ENCODE measurements around the gene MUCL3. TPM values are rescaled to one million over a fixed set of nuclear protein-coding genes. Genes with fewer than 3 reads are reported as not detected.
"Not testable (repeated sequence)": the region's sequence is repeated elsewhere in the genome, so short reads cannot be mapped to it uniquely, and the experiment has no call there.

The MUCL3 gene
- total RNA-seq, 1 donor from 2014 or later, result not detected

DNA sequence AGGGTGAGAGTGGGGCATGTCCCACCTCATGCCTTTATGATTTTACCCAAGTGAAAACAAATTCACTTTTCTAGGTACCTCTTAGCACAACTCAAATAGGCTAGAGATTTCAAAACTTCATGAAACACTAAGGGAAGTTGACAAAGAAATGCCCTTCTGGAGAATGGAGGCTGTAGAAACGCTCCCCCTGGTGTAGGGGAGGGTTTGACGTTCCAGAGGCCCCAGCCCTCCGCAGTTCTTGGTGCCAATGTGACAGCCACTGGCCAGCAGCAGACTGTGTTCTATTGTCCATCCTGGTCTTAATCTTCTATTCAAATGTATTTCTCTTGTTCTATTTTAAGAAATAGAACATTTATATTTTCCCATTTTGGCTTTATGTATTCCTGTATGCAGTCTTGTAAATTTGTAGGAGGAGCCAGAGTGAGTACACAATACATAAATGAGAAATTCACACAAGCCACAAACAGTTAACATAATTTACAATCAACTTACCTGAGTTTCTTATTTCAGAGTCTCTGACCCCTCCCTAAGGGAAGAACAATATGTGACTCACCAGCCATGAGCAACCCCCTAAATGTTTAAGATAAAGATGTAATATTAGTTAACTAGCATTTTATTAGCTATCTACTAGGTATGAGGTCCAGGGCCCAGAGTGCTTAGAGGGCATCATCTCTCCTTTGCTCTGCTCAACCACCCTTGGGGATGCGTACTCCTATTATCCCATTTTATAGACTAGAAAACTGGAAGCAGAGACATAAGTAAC, 33.9 kb downstream of the MUCL3 start:
- no peak for DNase-seq (ENCODE audit: low read depth, low spot score)

DNA sequence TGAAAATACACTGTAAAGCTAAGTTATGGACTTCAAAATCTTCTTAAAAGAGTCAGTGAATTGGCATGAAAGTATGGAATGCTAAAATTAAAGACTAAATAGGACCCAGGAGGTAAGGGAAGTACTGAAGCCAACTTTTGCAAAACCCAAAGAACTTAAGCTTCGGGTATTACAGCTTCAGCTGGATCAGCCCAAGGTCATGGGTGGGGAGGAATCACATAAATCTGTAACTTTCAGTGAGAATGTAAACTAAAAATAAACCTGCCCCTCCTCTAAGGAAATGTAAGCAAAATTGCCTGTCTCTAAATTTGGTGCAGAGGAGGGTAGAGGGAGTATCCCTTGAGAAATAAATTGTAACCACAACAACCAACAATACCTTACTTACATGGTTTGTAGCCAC, 38.4 kb downstream of the MUCL3 start:
- DNase-seq (ENCODE audit: low read depth, low spot score), result no peak

DNA sequence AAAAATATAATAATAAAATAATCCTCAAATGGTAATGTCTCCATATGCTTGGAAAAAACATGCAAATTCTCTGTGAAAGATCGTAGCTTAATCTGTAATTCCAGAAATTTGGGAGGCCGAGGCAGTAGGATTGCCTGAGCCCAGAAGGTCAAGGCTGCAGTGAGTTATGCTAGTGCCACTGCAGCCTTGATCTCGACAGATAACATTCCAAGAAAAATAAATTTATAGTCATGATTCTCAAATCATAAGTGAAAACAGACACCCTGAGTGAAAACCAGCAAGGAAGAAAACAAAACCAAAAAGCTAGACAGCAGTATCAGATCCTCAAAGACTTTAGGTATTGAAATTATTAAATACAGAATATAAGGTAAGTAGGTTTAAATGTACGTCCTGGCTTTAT, 38.9 kb downstream of the MUCL3 start:
- no peak for DNase-seq (ENCODE audit: low read depth, low spot score)

DNA sequence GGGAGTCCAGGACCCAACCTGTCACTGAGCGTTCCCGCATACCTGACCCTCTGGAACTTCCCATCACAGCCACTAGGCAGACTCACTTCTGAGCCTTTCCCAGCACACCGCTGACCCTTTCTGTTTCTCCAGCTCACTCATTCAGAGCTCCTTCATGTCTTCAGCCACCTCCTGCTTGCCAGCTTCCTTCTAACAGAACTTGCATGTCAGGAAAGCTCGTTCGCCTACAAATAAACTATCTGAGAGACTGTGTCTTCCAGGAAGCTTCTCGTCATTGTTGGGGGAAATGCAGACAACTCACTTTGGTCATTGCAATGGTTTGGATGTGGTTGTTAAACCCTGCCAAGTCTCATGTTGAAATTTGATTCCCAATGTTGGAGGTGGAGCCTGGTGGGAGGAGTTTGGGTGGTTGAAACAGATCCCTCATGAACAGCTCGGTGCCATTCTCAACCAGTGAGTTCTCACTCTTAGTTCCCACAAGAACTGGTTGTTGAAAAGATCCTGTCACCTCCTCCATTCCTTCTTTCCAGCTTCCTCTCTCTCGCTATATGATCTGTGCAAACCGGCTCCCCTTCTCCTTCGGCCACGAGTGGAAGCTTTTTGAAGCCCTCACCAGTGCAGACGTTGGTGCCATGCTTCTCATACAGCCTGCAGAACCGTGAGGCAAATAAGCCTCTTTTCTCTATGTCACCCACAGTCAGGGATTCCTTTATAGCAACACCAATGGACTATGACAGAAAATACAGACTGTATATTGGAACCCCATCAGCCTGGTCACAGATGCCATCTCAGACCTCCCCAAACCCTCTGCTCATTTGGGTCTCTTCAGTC, 41.4 kb downstream of the MUCL3 start:
- DNase-seq (ENCODE audit: low read depth, low spot score), result no peak

GRCh38 chr6:30983439-30983838, 42.7 kb downstream of the MUCL3 start, which contains the start of gene MUC21:
TSS of gene MUC21 (plus strand) at chr6:30983718. CDS start at chr6:30983959, 241 bp downstream.
- no peak for DNase-seq (ENCODE audit: low read depth, low spot score)

- no peak for DNase-seq (ENCODE audit: low read depth, low spot score)
Observed at GRCh38 chr6:30985490-30985889, 44.7 kb downstream of the MUCL3 start.

DNA sequence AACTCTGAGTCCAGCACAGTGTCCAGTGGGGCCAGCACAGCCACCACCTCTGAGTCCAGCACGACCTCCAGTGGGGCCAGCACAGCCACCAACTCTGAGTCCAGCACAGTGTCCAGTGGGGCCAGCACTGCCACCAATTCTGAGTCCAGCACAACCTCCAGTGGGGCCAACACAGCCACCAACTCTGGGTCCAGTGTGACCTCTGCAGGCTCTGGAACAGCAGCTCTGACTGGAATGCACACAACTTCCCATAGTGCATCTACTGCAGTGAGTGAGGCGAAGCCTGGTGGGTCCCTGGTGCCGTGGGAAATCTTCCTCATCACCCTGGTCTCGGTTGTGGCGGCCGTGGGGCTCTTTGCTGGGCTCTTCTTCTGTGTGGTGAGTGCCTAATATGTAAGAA, 46.5 kb downstream of the MUCL3 start:
- DNase-seq (ENCODE audit: low read depth, low spot score), result no peak

GRCh38 chr6:30988209-30988825, 47.5 kb downstream of the MUCL3 start:
- no peak for DNase-seq (ENCODE audit: low read depth, low spot score)

DNA sequence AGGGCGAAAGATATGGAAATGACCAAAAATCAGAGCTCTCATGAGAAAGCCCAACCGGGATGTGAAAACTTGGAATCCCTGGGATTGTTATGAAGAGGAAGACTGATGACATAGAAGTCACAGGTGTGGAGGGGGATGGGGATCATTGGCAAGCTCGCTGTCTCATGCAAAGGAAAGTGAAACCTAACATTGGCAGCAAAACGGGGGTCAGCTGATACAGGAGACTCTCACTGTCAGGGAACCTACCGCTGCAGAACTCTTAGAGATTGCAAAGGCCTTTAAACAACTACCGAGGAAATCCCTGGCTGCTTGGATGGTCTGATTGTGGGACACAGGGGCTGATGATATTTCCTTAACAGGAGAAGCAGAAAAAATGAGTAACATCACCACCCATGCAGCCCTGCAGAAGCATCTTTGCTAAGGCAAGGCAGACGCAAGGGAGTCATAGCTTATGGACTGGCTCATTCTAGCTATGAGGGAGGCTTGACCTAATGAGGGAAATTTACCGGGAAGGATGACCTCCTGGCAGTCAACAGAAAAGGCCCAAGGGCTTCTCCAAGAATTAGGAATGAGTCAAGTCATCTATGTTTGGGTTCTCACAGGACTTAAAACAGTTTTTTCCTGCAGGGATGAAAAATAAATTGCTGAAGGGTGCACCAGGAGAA, 49.8 kb downstream of the MUCL3 start:
- no peak for DNase-seq (ENCODE audit: low read depth, low spot score)

DNA sequence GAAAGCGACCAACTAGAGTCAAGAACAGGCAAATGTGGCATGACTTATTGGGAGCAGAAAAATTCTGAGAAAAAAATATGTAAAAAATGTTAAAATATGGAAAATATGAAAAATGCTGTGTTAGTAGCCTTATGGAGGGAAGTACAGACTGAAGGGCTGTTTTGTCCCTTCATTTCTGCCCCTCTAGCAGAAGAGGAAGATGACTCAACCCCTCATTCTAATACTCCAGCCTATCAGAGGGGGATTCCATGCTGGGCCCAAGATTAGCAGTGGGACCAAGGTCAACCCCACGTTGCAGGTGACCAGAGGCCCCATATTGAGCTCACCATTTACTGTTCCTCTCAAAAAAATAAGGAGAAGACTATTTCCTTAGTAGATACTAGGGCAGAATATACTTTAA, 51.1 kb downstream of the MUCL3 start:
- no peak for DNase-seq (ENCODE audit: low read depth, low spot score)

DNA sequence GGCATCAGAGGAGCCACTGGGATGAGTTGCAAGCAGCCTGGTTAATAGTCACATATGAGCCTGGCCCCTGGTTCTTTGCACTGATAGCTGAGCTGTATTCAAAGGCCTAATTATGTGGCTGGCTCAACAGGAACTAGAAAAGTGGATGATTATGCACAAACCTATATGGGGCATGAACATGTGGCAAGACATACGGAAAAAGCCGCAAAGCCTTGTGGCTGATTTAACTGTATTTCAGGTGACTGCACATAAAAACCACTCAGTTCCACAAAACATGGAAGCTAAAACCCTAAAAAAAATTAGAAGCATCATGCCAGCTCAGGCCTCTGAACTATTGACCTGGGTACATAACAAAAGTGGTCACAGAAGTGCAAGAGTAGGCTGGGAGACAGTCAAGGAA, 56.5 kb downstream of the MUCL3 start:
- DNase-seq (ENCODE audit: low read depth, low spot score), result no peak

- no peak for DNase-seq (ENCODE audit: low read depth, low spot score)
Observed at GRCh38 chr6:30998785-30999184, 58.0 kb downstream of the MUCL3 start.

DNA sequence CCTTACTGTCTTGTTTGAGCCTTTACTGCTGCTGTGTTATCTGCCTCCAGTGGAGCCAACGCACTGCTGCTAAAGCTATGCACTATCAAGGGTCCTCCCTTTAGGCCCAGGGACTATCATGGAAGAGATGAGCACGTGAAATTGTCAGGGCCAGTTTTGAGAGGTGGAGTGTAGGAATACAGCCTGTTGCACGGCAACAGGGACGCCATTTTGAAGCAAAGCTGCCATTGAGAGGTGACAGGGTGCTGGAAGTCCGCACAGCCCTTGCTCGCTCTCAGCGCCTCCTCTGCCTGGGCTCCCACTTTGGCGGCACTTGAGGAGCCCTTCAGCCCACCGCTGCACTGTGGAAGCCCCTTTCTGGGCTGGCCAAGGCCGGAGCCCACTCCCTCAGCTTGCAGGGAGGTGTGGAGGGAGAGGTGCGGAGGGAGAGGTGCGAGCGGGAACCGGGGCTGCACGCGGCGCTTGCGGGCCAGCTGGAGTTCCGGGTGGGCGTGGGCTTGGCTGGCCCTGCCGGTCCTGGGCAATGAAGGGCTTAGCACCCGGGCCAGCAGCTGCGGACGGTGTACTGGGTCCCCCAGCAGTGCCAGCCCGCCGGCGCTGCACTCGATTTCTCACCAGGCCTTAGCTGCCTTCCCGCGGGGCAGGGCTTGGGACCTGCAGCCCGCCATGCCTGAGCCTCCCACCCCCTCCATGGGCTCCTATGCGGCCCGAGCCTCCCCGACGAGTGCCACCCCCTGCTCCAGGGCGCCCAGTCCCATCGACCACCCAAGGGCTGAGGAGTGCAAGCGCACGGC, 59.5 kb downstream of the MUCL3 start:
- not testable (repeated sequence) for DNase-seq (ENCODE audit: low read depth, low spot score)

GRCh38 chr6:31001281-31001888, 60.6 kb downstream of the MUCL3 start:
- DNase-seq (ENCODE audit: low read depth, low spot score), result no peak

GRCh38 chr6:31002471-31002870, 61.7 kb downstream of the MUCL3 start:
- DNase-seq (ENCODE audit: low read depth, low spot score), result no peak

Other genes starting within 250 kb of the MUCL3 start
- 2.4 and 2.5 TPM in 2 replicates for gene NRM, start 250.0 kb upstream of the MUCL3 start, total RNA-seq
- gene MDC1, start 223.7 kb upstream of the MUCL3 start, total RNA-seq, result 10.2 and 11.0 TPM in 2 replicates
- 537 and 757 TPM in 2 replicates for gene TUBB, start 220.6 kb upstream of the MUCL3 start, total RNA-seq
- gene FLOT1, start 198.3 kb upstream of the MUCL3 start, total RNA-seq, result 46.6 and 107 TPM in 2 replicates
- 90.2 and 122 TPM in 2 replicates for gene IER3, start 196.4 kb upstream of the MUCL3 start, total RNA-seq
- gene DDR1, start 56.5 kb upstream of the MUCL3 start, total RNA-seq, result 5.9 and 7.4 TPM in 2 replicates
- gene GTF2H4, start 32.8 kb upstream of the MUCL3 start, total RNA-seq, result 12.5 and 19.5 TPM in 2 replicates
- 15.9 and 24.8 TPM in 2 replicates for gene VARS2, start 26.7 kb upstream of the MUCL3 start, total RNA-seq
- gene SFTA2, start 8.8 kb upstream of the MUCL3 start, total RNA-seq, result not detected in 2 replicates
- not detected in 2 replicates for gene MUC21, start 42.7 kb downstream of the MUCL3 start, total RNA-seq
- gene MUC22, start 69.5 kb downstream of the MUCL3 start, total RNA-seq, result not detected in 2 replicates
- not detected in 2 replicates for gene C6orf15, start 171.6 kb downstream of the MUCL3 start, total RNA-seq
- 2.2 and 2.4 TPM in 2 replicates for gene PSORS1C1, start 173.8 kb downstream of the MUCL3 start, total RNA-seq
- gene CDSN, start 179.5 kb downstream of the MUCL3 start, total RNA-seq, result not detected in 2 replicates
- gene PSORS1C2, start 198.1 kb downstream of the MUCL3 start, total RNA-seq, result not detected in 2 replicates
- 16.3 and 27.6 TPM in 2 replicates for gene CCHCR1, start 216.8 kb downstream of the MUCL3 start, total RNA-seq
- gene TCF19, start 217.6 kb downstream of the MUCL3 start, total RNA-seq, result 20.4 and 44.6 TPM in 2 replicates
- 0.56 and 1.6 TPM in 2 replicates for gene POU5F1, start 229.7 kb downstream of the MUCL3 start, total RNA-seq